22Rv1 (cell line): Measurements from ENCODE around the gene CENPP.

ENCODE experiments used
- H3K27ac ChIP-seq: fragments of 450-650 bp; 2 replicates; pipeline ENCODE4 v1.5.1; 2017
- ZFX ChIP-seq: fragments of 450-650 bp; IDR thresholded peaks from 2 replicates; pipeline ENCODE4 v1.6.1; 2017; ENCODE audit warnings: antibody characterized with exemption, borderline replicate concordance
- TF ChIP-seq, protein P1 (sequence below): fragments of 450-650 bp; IDR thresholded peaks from 2 replicates; pipeline ENCODE4 v1.5.1; 2017; ENCODE audit warnings: mild to moderate bottlenecking

The CENPP gene

GRCh38 chr9:92494856-92495255 is 169.1 kb downstream of the CENPP start:
- TF ChIP-seq, protein P1, sequence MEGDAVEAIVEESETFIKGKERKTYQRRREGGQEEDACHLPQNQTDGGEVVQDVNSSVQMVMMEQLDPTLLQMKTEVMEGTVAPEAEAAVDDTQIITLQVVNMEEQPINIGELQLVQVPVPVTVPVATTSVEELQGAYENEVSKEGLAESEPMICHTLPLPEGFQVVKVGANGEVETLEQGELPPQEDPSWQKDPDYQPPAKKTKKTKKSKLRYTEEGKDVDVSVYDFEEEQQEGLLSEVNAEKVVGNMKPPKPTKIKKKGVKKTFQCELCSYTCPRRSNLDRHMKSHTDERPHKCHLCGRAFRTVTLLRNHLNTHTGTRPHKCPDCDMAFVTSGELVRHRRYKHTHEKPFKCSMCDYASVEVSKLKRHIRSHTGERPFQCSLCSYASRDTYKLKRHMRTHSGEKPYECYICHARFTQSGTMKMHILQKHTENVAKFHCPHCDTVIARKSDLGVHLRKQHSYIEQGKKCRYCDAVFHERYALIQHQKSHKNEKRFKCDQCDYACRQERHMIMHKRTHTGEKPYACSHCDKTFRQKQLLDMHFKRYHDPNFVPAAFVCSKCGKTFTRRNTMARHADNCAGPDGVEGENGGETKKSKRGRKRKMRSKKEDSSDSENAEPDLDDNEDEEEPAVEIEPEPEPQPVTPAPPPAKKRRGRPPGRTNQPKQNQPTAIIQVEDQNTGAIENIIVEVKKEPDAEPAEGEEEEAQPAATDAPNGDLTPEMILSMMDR: no peak
- no peak for TF ChIP-seq ZFX

DNA sequence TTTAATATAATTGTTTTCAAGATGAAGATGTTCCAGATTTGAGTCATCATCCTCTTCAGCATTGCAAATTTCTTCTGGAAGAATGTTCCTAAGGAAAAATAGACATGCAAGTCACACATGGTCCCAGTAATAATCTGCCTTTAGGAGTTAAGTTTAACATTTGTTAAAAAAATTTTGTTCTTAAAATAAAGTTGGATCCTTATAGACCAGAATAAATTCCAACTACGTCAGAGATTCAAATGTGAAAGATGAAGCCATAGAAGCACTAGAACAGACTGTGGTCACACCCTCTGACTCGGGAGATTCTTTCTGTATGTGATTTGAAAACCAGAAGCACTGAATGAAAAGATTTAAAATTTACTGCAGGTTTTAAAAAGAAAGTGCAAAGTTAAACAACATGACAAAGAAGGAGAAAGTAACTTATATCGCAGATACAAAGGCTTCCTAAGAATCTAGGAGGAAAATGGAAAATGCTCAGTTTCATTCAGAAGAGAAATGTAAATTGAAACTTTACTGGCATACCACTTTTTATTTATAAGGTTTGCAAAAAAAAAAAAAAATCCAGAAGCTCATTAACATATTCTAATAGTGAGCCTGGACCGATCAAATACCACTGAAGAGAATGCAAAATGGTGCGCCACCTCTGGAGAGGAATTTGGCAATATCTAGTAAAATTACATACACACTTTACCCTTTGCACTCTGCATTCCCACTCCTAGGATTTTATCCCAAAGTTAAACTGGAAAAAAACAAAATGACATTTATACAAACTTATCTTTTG is 170.8 kb downstream of the CENPP start:
- H3K27ac ChIP-seq: no peak overlapping the region
- TF ChIP-seq, protein P1: no peak
- TF ChIP-seq ZFX: no peak

More at GRCh38 chr9:92494856-92495255, 169.1 kb downstream of the CENPP start:
- H3K27ac ChIP-seq: no peak overlapping the region

- TF ChIP-seq ZFX: no peak
- TF ChIP-seq, protein P1: no peak
- no peak overlapping the region for H3K27ac ChIP-seq
Observed at GRCh38 chr9:92499701-92500100, 173.9 kb downstream of the CENPP start.

DNA sequence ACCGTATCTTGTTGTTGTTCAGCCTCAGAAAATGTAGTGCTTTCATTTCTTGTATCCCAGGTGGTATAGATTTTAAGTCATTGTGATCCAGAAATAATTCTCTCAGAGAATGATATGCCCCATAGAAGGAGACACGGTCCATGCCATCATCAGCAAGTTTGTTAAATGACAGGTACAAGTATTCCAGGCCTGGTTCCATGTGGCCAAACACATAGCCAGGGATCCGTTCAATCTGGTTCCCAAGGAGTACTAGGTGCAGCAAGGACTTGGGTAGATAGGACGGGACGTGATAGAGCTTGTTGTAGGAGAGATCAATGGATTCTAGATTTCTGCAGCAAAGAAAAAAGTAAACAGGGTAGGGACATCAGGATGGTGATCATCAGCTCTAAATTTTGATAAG is 175.0 kb downstream of the CENPP start:
- H3K27ac ChIP-seq: no peak overlapping the region
- TF ChIP-seq, protein P1: no peak
- TF ChIP-seq ZFX: no peak

- TF ChIP-seq, protein P1: peak; percentile 74
- TF ChIP-seq ZFX: no peak
Observed at GRCh38 chr9:92501671-92502393, 176.1 kb downstream of the CENPP start.

DNA sequence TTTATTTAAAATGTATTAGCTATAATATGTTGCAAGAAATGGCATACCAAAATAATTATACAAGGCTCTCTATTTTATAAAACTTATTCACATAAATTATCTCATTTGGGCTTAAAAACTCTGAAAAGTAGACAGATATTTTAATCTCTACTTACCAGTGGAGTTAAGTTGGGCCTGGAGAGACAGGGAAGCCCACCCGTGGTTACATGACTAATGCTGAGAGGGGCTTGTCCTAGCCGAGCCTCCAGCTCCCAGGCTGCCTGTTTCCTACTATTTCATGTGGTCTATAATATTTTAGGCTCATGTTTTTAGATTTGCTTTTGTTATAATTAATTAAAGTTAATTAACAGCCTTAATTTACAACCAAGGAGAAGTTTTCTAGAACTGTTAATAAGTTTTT is 177.4 kb downstream of the CENPP start:
- TF ChIP-seq, protein P1: no peak
- TF ChIP-seq ZFX: no peak
- no peak overlapping the region for H3K27ac ChIP-seq

More at GRCh38 chr9:92501671-92502393, 176.1 kb downstream of the CENPP start:
- H3K27ac ChIP-seq: no peak overlapping the region

GRCh38 chr9:92504881-92505280 is 179.1 kb downstream of the CENPP start:
- no peak overlapping the region for H3K27ac ChIP-seq
- no peak for TF ChIP-seq ZFX
- TF ChIP-seq, protein P1: no peak
